T1000 (cell line): Measurements from ENCODE around the gene KRT15.

Source experiments
- DNase-seq: peaks from one replicate; lab custom pipeline; 2025; ENCODE audit warnings: mixed read lengths; lab: John Stamatoyannopoulos, UW

The KRT15 gene

GRCh38 chr17:41524261-41524660 is 5.6 kb upstream of the KRT15 start:
- DNase-seq = no peak

- no peak for DNase-seq
Measured at GRCh38 chr17:41523787-41524186, 5.1 kb upstream of the KRT15 start.

GRCh38 chr17:41523225-41523593 is 4.5 kb upstream of the KRT15 start:
- no peak for DNase-seq

GRCh38 chr17:41522301-41523224 is 3.9 kb upstream of the KRT15 start:
- no peak for DNase-seq

- peak; percentile 6 for DNase-seq
Measured at GRCh38 chr17:41521574-41522261, 3.0 kb upstream of the KRT15 start.

- DNase-seq = peak; percentile 38
Measured at GRCh38 chr17:41520821-41521521, 2.3 kb upstream of the KRT15 start.

- DNase-seq = no peak
Measured at GRCh38 chr17:41519501-41520224, 973 bp upstream of the KRT15 start.

- no peak for DNase-seq
Measured at GRCh38 chr17:41518031-41518430, 659 bp downstream of the KRT15 start.

- DNase-seq = no peak
Measured at GRCh38 chr17:41516830-41517283, 1.8 kb downstream of the KRT15 start.

- DNase-seq = no peak
Measured at GRCh38 chr17:41516147-41516829, 2.4 kb downstream of the KRT15 start.

GRCh38 chr17:41513168-41513547 is 5.5 kb downstream of the KRT15 start:
- no peak for DNase-seq

- no peak for DNase-seq
Measured at GRCh38 chr17:41512546-41513167, 6.0 kb downstream of the KRT15 start.

GRCh38 chr17:41511716-41512115 is 7.0 kb downstream of the KRT15 start:
- no peak for DNase-seq

- no peak for DNase-seq
Measured at GRCh38 chr17:41511116-41511515, 7.6 kb downstream of the KRT15 start.

- DNase-seq = no peak
Measured at GRCh38 chr17:41510251-41511065, 8.2 kb downstream of the KRT15 start.

GRCh38 chr17:41507315-41507880 is 11.3 kb downstream of the KRT15 start:
- DNase-seq = no peak

- DNase-seq = no peak
Measured at GRCh38 chr17:41505809-41506767, 12.6 kb downstream of the KRT15 start.

GRCh38 chr17:41505007-41505808 is 13.5 kb downstream of the KRT15 start, which contains the start of gene KRT13:
TSS of gene KRT13 (minus strand) at chr17:41505612. CDS start at chr17:41505550, 62 bp downstream.
- DNase-seq = no peak
